Measurements from ENCODE around the gene VAX1.

DNA sequence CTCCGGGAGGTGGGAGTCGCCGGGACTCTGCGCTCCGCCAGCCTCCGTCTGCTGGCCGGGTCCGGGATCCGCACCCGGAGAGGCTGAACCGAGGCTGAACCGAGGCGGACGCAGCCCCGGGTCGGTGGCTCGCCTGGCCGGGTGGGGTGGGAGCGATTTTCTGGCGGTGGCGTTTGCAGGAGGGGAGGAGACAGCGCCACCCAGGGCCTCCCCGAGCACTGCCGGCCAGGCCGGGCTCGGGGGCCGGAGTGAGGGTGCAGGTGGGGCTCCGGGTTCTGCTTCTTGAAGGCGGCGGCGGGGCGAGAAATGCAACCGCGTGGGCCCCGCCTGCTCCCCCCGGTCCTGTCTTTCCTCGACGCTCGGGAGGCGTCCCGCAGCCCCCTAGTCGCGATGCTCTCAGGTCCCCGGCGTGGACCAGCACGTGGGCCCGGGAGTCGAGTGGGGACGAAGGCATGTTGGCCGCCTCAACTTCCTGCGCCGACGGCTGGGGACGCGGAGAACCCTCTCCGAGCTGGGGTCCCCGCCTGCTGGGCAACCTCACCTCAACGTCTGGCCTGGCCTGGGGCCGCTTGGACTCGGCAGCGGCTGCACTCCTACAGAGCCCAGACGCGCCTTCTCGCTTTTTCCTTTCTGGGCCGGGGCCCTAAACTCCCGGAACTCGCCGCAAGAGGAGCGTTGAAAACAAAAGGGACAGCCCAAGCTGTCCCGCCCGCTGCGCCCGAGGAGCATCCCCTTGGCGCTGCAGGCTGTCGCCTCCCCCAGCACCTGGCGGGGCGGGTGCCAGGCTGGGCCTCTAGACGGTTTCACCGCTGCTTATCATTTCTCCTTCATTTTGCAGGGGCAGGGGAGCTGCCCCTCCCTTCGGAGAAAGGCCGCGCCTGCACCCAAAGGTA lies 25.2 kb upstream of the VAX1 start:
- TF ChIP-seq, protein P1, sequence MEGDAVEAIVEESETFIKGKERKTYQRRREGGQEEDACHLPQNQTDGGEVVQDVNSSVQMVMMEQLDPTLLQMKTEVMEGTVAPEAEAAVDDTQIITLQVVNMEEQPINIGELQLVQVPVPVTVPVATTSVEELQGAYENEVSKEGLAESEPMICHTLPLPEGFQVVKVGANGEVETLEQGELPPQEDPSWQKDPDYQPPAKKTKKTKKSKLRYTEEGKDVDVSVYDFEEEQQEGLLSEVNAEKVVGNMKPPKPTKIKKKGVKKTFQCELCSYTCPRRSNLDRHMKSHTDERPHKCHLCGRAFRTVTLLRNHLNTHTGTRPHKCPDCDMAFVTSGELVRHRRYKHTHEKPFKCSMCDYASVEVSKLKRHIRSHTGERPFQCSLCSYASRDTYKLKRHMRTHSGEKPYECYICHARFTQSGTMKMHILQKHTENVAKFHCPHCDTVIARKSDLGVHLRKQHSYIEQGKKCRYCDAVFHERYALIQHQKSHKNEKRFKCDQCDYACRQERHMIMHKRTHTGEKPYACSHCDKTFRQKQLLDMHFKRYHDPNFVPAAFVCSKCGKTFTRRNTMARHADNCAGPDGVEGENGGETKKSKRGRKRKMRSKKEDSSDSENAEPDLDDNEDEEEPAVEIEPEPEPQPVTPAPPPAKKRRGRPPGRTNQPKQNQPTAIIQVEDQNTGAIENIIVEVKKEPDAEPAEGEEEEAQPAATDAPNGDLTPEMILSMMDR (IDR thresholded peaks at IDR 0.05) = no peak
- TF ChIP-seq POLR2AphosphoS5 (IDR thresholded peaks at IDR 0.05) (no peak), EP300 (IDR thresholded peaks at IDR 0.05) (no peak)
